ENCODE data around the gene RIC3.

DNA sequence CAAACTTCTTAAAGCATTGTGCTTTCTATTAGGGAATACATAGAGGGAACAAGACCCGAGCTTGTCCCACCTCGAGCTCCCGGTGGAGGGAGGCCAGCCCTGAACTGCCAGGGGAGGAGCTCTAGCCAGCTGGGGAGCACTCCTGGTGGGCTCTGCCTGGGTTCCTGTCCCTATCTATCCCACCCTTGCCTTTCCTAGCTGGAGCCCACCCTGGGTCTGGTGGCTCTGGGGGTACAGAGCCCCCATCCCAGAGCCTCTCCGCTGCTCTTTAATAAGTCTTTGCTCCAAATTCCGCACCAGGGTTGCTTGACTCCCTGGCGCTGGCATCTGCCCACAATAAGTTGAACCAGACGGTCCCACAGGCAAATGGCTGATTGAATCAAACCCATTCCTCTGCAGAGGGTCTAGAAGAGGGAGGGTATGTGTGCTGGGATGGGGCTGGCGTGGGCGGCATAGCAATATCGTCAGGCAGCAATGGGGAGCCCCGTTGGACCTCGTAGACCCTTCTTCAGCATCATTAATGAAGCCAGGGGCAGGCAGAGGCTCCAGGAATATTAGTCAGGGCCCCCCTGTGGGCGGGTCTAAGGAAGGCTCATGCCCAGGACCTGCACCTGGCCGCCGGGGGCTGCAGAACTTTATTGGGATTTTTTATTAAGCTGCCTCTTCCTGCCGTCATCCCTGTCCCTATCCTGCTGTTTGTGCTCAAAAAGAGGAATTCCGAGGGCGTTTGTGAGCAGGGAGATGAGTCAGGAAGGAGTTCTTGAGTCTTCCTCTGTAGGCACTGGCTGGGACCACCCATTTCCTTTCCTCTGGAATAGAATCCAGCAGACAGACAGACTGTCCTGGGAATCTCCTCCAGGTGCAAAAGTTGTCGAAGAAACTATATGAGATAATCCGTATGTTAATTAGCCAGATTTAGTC, 38.5 kb upstream of the RIC3 start:
- no peak for TF ChIP-seq EZH2 (IDR thresholded peaks at IDR 0.05; ENCODE audit: borderline replicate concordance, low read length)
- TF ChIP-seq, protein P1, sequence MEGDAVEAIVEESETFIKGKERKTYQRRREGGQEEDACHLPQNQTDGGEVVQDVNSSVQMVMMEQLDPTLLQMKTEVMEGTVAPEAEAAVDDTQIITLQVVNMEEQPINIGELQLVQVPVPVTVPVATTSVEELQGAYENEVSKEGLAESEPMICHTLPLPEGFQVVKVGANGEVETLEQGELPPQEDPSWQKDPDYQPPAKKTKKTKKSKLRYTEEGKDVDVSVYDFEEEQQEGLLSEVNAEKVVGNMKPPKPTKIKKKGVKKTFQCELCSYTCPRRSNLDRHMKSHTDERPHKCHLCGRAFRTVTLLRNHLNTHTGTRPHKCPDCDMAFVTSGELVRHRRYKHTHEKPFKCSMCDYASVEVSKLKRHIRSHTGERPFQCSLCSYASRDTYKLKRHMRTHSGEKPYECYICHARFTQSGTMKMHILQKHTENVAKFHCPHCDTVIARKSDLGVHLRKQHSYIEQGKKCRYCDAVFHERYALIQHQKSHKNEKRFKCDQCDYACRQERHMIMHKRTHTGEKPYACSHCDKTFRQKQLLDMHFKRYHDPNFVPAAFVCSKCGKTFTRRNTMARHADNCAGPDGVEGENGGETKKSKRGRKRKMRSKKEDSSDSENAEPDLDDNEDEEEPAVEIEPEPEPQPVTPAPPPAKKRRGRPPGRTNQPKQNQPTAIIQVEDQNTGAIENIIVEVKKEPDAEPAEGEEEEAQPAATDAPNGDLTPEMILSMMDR (IDR thresholded peaks at IDR 0.05; ENCODE audit: low read length): no peak

Measured in OCI-LY1 (cell line).